HepG2 (cell line): ENCODE data around the gene DQX1. TPM values are rescaled to one million over a fixed set of nuclear protein-coding genes. Genes with fewer than 3 reads are reported as not detected.

Experiments
- ELF3 ChIP-seq: IDR thresholded peaks from 2 replicates; pipeline ENCODE4 v1.6.1; 2016; ENCODE audit warnings: missing genetic modification reagents, missing compliant biosample characterization
- GPN1 ChIP-seq: sonication (generic); formaldehyde crosslinking; IDR thresholded peaks from 2 replicates; pipeline ENCODE4 v1.5.1; 2020; ENCODE audit warnings: missing genetic modification reagents, borderline replicate concordance
- MYC ChIP-seq: sonication (generic); formaldehyde crosslinking; IDR thresholded peaks from 2 replicates; pipeline ENCODE4 v1.9.0; 2021; ENCODE audit warnings: missing genetic modification reagents, borderline replicate concordance
- RFX3 ChIP-seq: IDR thresholded peaks from 2 replicates; pipeline ENCODE4 v1.6.1; 2016; ENCODE audit warnings: missing biosample characterization, missing genetic modification reagents
- TRIM24 ChIP-seq: sonication (generic); formaldehyde crosslinking; IDR thresholded peaks from 2 replicates; pipeline ENCODE4 v1.8.0; 2022; ENCODE audit warnings: mild to moderate bottlenecking, missing genetic modification reagents
- ZBTB44 ChIP-seq: sonication (generic); formaldehyde crosslinking; IDR thresholded peaks from 2 replicates; pipeline ENCODE4 v1.4.0; 2020; ENCODE audit warnings: missing genetic modification reagents
- ZC3H4 ChIP-seq: sonication (generic); formaldehyde crosslinking; IDR thresholded peaks from 2 replicates; pipeline ENCODE4 v1.4.0; 2020; ENCODE audit warnings: missing genetic modification reagents, borderline replicate concordance
- ZFP36L1 ChIP-seq: sonication (generic); formaldehyde crosslinking; IDR thresholded peaks from 2 replicates; pipeline ENCODE4 v1.8.0; 2022; ENCODE audit warnings: mild to moderate bottlenecking, missing genetic modification reagents, moderate library complexity
- ZNF230 ChIP-seq: sonication (generic); formaldehyde crosslinking; IDR thresholded peaks from 2 replicates; pipeline ENCODE4 v1.4.0; 2020; ENCODE audit warnings: mild to moderate bottlenecking, missing genetic modification reagents
- ZNF24 ChIP-seq: fragments of 450-650 bp; IDR thresholded peaks from 2 replicates; pipeline ENCODE4 v1.6.1; 2017; ENCODE audit warnings: antibody characterized with exemption, mild to moderate bottlenecking
- ZNF441 ChIP-seq: sonication (generic); formaldehyde crosslinking; IDR thresholded peaks from 2 replicates; pipeline ENCODE4 v1.7.0; 2021; ENCODE audit warnings: missing genetic modification reagents, borderline replicate concordance
- ZNF503 ChIP-seq: sonication (generic); formaldehyde crosslinking; IDR thresholded peaks from 2 replicates; pipeline ENCODE4 v1.4.0; 2020; ENCODE audit warnings: missing genetic modification reagents
- ZNF790 ChIP-seq: sonication (generic); formaldehyde crosslinking; IDR thresholded peaks from 2 replicates; pipeline ENCODE4 v1.8.0; 2022; ENCODE audit warnings: missing genetic modification reagents, mild to moderate bottlenecking, borderline replicate concordance
- polyA plus RNA-seq, 8 experiments: library from polyadenylated mRNA; depleted of rRNA in 3 of 8; stranded (reverse) in 7 of 8; unstranded in 1 of 8; fragments of >200 nt; fragmentation: Illumina TruSeq in 4 of 8; extraction: Trizol in 4 of 8; gene quantifications; 2 replicates each; pipeline versions ENCODE4 v1.2.1 to v1.2.3, GENCODE V29; 2011 to 2016; ENCODE audit warnings: low read depth in 4 of 8, missing spikeins in 1 of 8, mixed read lengths in 1 of 8; ENCODE audit not compliant: insufficient read depth in 1 of 8
- total RNA-seq, 5 experiments: library from RNA; depleted of rRNA; stranded (reverse); fragments of >200 nt; fragmentation: Illumina TruSeq; extraction: Trizol; gene quantifications; 2 replicates each; pipeline ENCODE4 v1.2.3, GENCODE V29; 2016; ENCODE audit warnings: low read depth in 1 of 5
- TF ChIP-seq, protein P1 (sequence below): sonication (generic); formaldehyde crosslinking; IDR thresholded peaks from 2 replicates; pipeline ENCODE4 v1.8.0; 2022; ENCODE audit warnings: missing genetic modification reagents, mild to moderate bottlenecking, borderline replicate concordance
- TF ChIP-seq, protein P2 (sequence below): sonication (generic); formaldehyde crosslinking; IDR thresholded peaks from 2 replicates; pipeline ENCODE4 v1.4.0; 2020; ENCODE audit warnings: mild to moderate bottlenecking, low read depth, missing genetic modification reagents
- TF ChIP-seq, protein P3 (sequence below): sonication (generic); formaldehyde crosslinking; IDR thresholded peaks from 2 replicates; pipeline ENCODE4 v1.4.0; 2020; ENCODE audit warnings: missing genetic modification reagents
- TF ChIP-seq, protein P4 (sequence below): sonication (generic); formaldehyde crosslinking; IDR thresholded peaks from 2 replicates; pipeline ENCODE4 v1.5.0; 2020; ENCODE audit warnings: mild to moderate bottlenecking, missing genetic modification reagents
- TF ChIP-seq, protein P5 (sequence below): sonication (generic); formaldehyde crosslinking; IDR thresholded peaks from 2 replicates; pipeline ENCODE4 v1.4.0; 2020; ENCODE audit warnings: mild to moderate bottlenecking, missing genetic modification reagents

DQX1 gene
- total and polyA plus RNA-seq, 2 of the 13 experiments (the other 11 are each of a cell fraction or from before 2014, with no cell fraction given), result 27.6 to 89.8 TPM

DNA sequence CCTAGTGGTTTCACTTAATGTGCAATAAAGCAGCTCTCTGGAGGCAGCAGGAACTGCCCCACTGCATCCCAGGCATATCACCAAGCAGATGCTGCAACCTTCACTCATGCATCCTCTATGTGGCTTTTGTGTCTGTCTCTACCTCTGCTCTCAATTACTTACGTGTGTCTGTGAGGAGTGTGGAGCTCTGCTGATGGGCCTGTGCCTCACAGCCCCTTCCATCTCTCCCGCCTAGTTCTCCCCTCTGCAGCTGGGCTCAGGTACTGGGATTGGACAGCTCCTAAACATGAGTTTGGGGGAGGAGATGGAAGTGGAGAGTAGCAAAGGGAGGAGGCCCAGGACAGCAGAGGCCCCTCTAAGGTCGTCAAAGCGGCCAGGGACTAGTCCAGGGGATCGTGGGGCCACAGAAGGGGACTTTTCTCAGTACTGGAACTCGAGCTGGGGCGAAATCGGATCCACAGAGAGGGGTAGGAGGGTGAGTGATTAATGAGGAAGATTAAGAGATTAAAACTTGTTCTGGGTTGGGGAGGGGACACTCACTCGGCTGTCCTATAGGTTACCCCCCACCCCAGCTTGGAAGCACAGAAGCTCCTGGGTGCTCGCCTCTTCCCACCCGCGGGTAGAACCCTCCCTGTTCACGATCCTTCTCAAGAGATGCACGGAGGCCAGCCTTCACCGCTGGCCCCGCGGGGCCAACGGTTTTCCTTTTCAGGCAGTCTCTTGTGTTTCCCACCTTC lies 24.5 kb downstream of the DQX1 start (continued):
- TF ChIP-seq, protein P1, sequence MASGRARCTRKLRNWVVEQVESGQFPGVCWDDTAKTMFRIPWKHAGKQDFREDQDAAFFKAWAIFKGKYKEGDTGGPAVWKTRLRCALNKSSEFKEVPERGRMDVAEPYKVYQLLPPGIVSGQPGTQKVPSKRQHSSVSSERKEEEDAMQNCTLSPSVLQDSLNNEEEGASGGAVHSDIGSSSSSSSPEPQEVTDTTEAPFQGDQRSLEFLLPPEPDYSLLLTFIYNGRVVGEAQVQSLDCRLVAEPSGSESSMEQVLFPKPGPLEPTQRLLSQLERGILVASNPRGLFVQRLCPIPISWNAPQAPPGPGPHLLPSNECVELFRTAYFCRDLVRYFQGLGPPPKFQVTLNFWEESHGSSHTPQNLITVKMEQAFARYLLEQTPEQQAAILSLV (CRISPR knock-in tag), result peak; percentile 14; the same call in 1 of the 2 replicates
- TF ChIP-seq ZNF24 (no peak), RFX3 (CRISPR knock-in tag) (no peak), ZNF441 (CRISPR knock-in tag) (no peak), ZFP36L1 (CRISPR knock-in tag) (no peak; the same call in 1 of the 2 replicates), ELF3 (CRISPR knock-in tag) (no peak), ZBTB44 (CRISPR knock-in tag) (no peak), ZNF230 (CRISPR knock-in tag) (no peak), ZC3H4 (CRISPR knock-in tag) (0 out of 2 replicates have a peak, but pooled peaks have one; percentile 27), GPN1 (CRISPR knock-in tag) (no peak), ZNF790 (no peak), TRIM24 (CRISPR knock-in tag) (no peak), ZNF503 (CRISPR knock-in tag) (no peak), MYC (CRISPR knock-in tag) (no peak)
- TF ChIP-seq, protein P2, sequence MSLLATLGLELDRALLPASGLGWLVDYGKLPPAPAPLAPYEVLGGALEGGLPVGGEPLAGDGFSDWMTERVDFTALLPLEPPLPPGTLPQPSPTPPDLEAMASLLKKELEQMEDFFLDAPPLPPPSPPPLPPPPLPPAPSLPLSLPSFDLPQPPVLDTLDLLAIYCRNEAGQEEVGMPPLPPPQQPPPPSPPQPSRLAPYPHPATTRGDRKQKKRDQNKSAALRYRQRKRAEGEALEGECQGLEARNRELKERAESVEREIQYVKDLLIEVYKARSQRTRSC (CRISPR knock-in tag), result 0 out of 2 replicates have a peak, but pooled peaks have one; percentile 13
- TF ChIP-seq, protein P3, sequence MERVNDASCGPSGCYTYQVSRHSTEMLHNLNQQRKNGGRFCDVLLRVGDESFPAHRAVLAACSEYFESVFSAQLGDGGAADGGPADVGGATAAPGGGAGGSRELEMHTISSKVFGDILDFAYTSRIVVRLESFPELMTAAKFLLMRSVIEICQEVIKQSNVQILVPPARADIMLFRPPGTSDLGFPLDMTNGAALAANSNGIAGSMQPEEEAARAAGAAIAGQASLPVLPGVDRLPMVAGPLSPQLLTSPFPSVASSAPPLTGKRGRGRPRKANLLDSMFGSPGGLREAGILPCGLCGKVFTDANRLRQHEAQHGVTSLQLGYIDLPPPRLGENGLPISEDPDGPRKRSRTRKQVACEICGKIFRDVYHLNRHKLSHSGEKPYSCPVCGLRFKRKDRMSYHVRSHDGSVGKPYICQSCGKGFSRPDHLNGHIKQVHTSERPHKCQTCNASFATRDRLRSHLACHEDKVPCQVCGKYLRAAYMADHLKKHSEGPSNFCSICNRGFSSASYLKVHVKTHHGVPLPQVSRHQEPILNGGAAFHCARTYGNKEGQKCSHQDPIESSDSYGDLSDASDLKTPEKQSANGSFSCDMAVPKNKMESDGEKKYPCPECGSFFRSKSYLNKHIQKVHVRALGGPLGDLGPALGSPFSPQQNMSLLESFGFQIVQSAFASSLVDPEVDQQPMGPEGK (CRISPR knock-in tag), result peak; percentile 6; the same call in 1 of the 2 replicates
- TF ChIP-seq, protein P4, sequence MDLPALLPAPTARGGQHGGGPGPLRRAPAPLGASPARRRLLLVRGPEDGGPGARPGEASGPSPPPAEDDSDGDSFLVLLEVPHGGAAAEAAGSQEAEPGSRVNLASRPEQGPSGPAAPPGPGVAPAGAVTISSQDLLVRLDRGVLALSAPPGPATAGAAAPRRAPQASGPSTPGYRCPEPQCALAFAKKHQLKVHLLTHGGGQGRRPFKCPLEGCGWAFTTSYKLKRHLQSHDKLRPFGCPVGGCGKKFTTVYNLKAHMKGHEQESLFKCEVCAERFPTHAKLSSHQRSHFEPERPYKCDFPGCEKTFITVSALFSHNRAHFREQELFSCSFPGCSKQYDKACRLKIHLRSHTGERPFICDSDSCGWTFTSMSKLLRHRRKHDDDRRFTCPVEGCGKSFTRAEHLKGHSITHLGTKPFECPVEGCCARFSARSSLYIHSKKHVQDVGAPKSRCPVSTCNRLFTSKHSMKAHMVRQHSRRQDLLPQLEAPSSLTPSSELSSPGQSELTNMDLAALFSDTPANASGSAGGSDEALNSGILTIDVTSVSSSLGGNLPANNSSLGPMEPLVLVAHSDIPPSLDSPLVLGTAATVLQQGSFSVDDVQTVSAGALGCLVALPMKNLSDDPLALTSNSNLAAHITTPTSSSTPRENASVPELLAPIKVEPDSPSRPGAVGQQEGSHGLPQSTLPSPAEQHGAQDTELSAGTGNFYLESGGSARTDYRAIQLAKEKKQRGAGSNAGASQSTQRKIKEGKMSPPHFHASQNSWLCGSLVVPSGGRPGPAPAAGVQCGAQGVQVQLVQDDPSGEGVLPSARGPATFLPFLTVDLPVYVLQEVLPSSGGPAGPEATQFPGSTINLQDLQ (CRISPR knock-in tag), result no peak
- TF ChIP-seq, protein P5, sequence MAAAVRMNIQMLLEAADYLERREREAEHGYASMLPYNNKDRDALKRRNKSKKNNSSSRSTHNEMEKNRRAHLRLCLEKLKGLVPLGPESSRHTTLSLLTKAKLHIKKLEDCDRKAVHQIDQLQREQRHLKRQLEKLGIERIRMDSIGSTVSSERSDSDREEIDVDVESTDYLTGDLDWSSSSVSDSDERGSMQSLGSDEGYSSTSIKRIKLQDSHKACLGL, result no peak
